Memory B cell (primary cell): Measurements from ENCODE around the gene PDHX.
"Not testable (repeated sequence)": the region's sequence is repeated elsewhere in the genome, so short reads cannot be mapped to it uniquely, and the experiment has no call there.

Experiments used
- ATAC-seq: fragments of 150-1000 bp; cut with Tn5 transposase; 2 replicates; pipeline ENCODE4 v1.10.0; 2021; ENCODE audit warnings: low read depth, mild to moderate bottlenecking, moderate library complexity
- DNase-seq, 2 donors: peaks; one replicate each; pipeline ENCODE4 v3.0.0; 2022; ENCODE audit warnings: low spot score in 2 of 2
- H3K27ac Mint-ChIP-seq: one replicate; pipeline ENCODE4 v1.8.0; 2022; ENCODE audit warnings: mild to moderate bottlenecking, moderate library complexity, mixed read lengths
- H3K27me3 Mint-ChIP-seq: one replicate; pipeline ENCODE4 v1.8.0; 2022; ENCODE audit warnings: mixed read lengths
- H3K36me3 Mint-ChIP-seq: one replicate; pipeline ENCODE4 v1.8.0; 2022; ENCODE audit warnings: mild to moderate bottlenecking, mixed read lengths
- H3K4me1 Mint-ChIP-seq: one replicate; pipeline ENCODE4 v1.8.0; 2022; ENCODE audit warnings: mixed read lengths
- H3K4me3 Mint-ChIP-seq: one replicate; pipeline ENCODE4 v1.8.0; 2022; ENCODE audit warnings: mild to moderate bottlenecking, moderate library complexity, mixed read lengths
- H3K9me3 Mint-ChIP-seq: one replicate; pipeline ENCODE4 v1.8.0; 2022; ENCODE audit warnings: mixed read lengths

Gene PDHX

GRCh38 chr11:34916015-34916842 is at the start of gene PDHX, which contains the start of gene APIP:
PDHX (plus strand) TSS chr11:34916618; CDS start chr11:34916656, 38 bp downstream.
APIP (minus strand) TSS chr11:34916379; CDS start chr11:34916284, 95 bp downstream.
- DNase-seq: peak; percentile 83 to 89
- peak within 1 kb of the TSS; percentile 99 for H3K27ac Mint-ChIP-seq
- ATAC-seq: peak; percentile 82
- H3K4me1 Mint-ChIP-seq: peaks cover 19% of the 10 kb centered on the region
- peaks cover 9% of the 10 kb centered on the region for H3K36me3 Mint-ChIP-seq
- peak within 1 kb of the TSS; percentile 95 for H3K4me3 Mint-ChIP-seq
- H3K9me3 Mint-ChIP-seq: no peaks in the 10 kb centered on the region
- no peaks in the 10 kb centered on the region for H3K27me3 Mint-ChIP-seq

GRCh38 chr11:34869425-34869824 is 47.0 kb upstream of the PDHX start:
- ATAC-seq (no peak), DNase-seq (no peak)
- Mint-ChIP-seq H3K27me3 (no peaks in the 10 kb centered on the region), H3K4me3 (no peak overlapping the region), H3K36me3 (peaks cover 2% of the 10 kb centered on the region), H3K9me3 (no peaks in the 10 kb centered on the region), H3K4me1 (peaks cover 4% of the 10 kb centered on the region), H3K27ac (no peak overlapping the region)

- H3K27me3 Mint-ChIP-seq: no peaks in the 10 kb centered on the region
- no peak overlapping the region for H3K27ac Mint-ChIP-seq
Observed at GRCh38 chr11:34870548-34871196, 45.7 kb upstream of the PDHX start.

GRCh38 chr11:34874202-34874601 is 42.2 kb upstream of the PDHX start:
- ATAC-seq (no peak), DNase-seq (no peak)
- H3K27ac Mint-ChIP-seq: no peak overlapping the region
- H3K9me3 Mint-ChIP-seq: no peaks in the 10 kb centered on the region
- H3K27me3 Mint-ChIP-seq: no peaks in the 10 kb centered on the region
- H3K4me3 Mint-ChIP-seq: no peak overlapping the region
- peaks cover 8% of the 10 kb centered on the region for H3K36me3 Mint-ChIP-seq
- peaks cover 2% of the 10 kb centered on the region for H3K4me1 Mint-ChIP-seq

More at GRCh38 chr11:34870548-34871196, 45.7 kb upstream of the PDHX start:
- H3K4me3 Mint-ChIP-seq: no peak overlapping the region
- H3K9me3 Mint-ChIP-seq: no peaks in the 10 kb centered on the region
- H3K4me1 Mint-ChIP-seq: peaks cover 2% of the 10 kb centered on the region
- DNase-seq: no peak
- no peak for ATAC-seq
- H3K36me3 Mint-ChIP-seq: peaks cover 5% of the 10 kb centered on the region

- no peaks in the 10 kb centered on the region for H3K4me1 Mint-ChIP-seq
- peaks cover 2% of the 10 kb centered on the region for H3K9me3 Mint-ChIP-seq
- H3K36me3 Mint-ChIP-seq: peaks cover 19% of the 10 kb centered on the region
- H3K27me3 Mint-ChIP-seq: no peaks in the 10 kb centered on the region
- ATAC-seq (no peak), DNase-seq (no peak)
- H3K4me3 Mint-ChIP-seq: no peak overlapping the region
- H3K27ac Mint-ChIP-seq: no peak overlapping the region
Observed at GRCh38 chr11:34877375-34877975, 38.9 kb upstream of the PDHX start.

GRCh38 chr11:34881900-34882299 is 34.5 kb upstream of the PDHX start:
- Mint-ChIP-seq H3K27me3 (no peaks in the 10 kb centered on the region), H3K36me3 (peaks cover 26% of the 10 kb centered on the region), H3K4me3 (no peak overlapping the region), H3K27ac (no peak overlapping the region), H3K9me3 (peaks cover 2% of the 10 kb centered on the region), H3K4me1 (no peaks in the 10 kb centered on the region)
- DNase-seq (no peak), ATAC-seq (no peak)

- Mint-ChIP-seq H3K9me3 (peaks cover 2% of the 10 kb centered on the region), H3K4me1 (no peaks in the 10 kb centered on the region), H3K27ac (no peak overlapping the region), H3K36me3 (peaks cover 24% of the 10 kb centered on the region), H3K4me3 (no peak overlapping the region), H3K27me3 (no peaks in the 10 kb centered on the region)
- ATAC-seq: no peak
- no peak for DNase-seq
Observed at GRCh38 chr11:34886609-34887008, 29.8 kb upstream of the PDHX start.

GRCh38 chr11:34887260-34887659 is 29.2 kb upstream of the PDHX start:
- Mint-ChIP-seq H3K9me3 (no peaks in the 10 kb centered on the region), H3K4me1 (no peaks in the 10 kb centered on the region), H3K27ac (no peak overlapping the region), H3K36me3 (peaks cover 18% of the 10 kb centered on the region), H3K27me3 (no peaks in the 10 kb centered on the region), H3K4me3 (no peak overlapping the region)
- ATAC-seq: no peak
- no peak for DNase-seq

GRCh38 chr11:34890089-34890488 is 26.3 kb upstream of the PDHX start:
- no peaks in the 10 kb centered on the region for H3K27me3 Mint-ChIP-seq
- peaks cover 8% of the 10 kb centered on the region for H3K36me3 Mint-ChIP-seq
- DNase-seq (no peak), ATAC-seq (no peak)
- H3K9me3 Mint-ChIP-seq: no peaks in the 10 kb centered on the region
- H3K27ac Mint-ChIP-seq: no peak overlapping the region
- no peak overlapping the region for H3K4me3 Mint-ChIP-seq
- no peaks in the 10 kb centered on the region for H3K4me1 Mint-ChIP-seq

- ATAC-seq (no peak), DNase-seq (no peak)
- Mint-ChIP-seq H3K9me3 (no peaks in the 10 kb centered on the region), H3K4me1 (no peaks in the 10 kb centered on the region), H3K36me3 (peaks cover 5% of the 10 kb centered on the region), H3K4me3 (no peak overlapping the region), H3K27ac (no peak overlapping the region), H3K27me3 (no peaks in the 10 kb centered on the region)
Observed at GRCh38 chr11:34890812-34891211, 25.6 kb upstream of the PDHX start.

- Mint-ChIP-seq H3K4me3 (no peak overlapping the region), H3K27ac (no peak overlapping the region), H3K27me3 (no peaks in the 10 kb centered on the region), H3K36me3 (peaks cover 11% of the 10 kb centered on the region), H3K4me1 (no peaks in the 10 kb centered on the region), H3K9me3 (peaks cover 5% of the 10 kb centered on the region)
- DNase-seq (no peak), ATAC-seq (no peak)
Observed at GRCh38 chr11:34891611-34892010, 24.8 kb upstream of the PDHX start.

- H3K9me3 Mint-ChIP-seq: peaks cover 7% of the 10 kb centered on the region
- DNase-seq: no peak
- H3K36me3 Mint-ChIP-seq: peaks cover 9% of the 10 kb centered on the region
- H3K4me1 Mint-ChIP-seq: no peaks in the 10 kb centered on the region
- ATAC-seq: no peak
- H3K27me3 Mint-ChIP-seq: no peaks in the 10 kb centered on the region
- no peak overlapping the region for H3K4me3 Mint-ChIP-seq
- H3K27ac Mint-ChIP-seq: no peak overlapping the region
Observed at GRCh38 chr11:34893416-34893815, 23.0 kb upstream of the PDHX start.

GRCh38 chr11:34896191-34896590 is 20.2 kb upstream of the PDHX start:
- not testable (repeated sequence) for H3K4me3 Mint-ChIP-seq, H3K27me3 Mint-ChIP-seq, DNase-seq, H3K4me1 Mint-ChIP-seq, ATAC-seq, H3K27ac Mint-ChIP-seq
- peaks cover 21% of the 10 kb centered on the region for H3K36me3 Mint-ChIP-seq
- H3K9me3 Mint-ChIP-seq: peaks cover 13% of the 10 kb centered on the region

- ATAC-seq: no peak
- H3K9me3 Mint-ChIP-seq: peaks cover 13% of the 10 kb centered on the region
Observed at GRCh38 chr11:34897171-34897870, 19.1 kb upstream of the PDHX start.

More at GRCh38 chr11:34897171-34897870, 19.1 kb upstream of the PDHX start:
- Mint-ChIP-seq H3K27ac (no peak overlapping the region), H3K4me3 (no peak overlapping the region), H3K4me1 (no peaks in the 10 kb centered on the region), H3K36me3 (peaks cover 25% of the 10 kb centered on the region), H3K27me3 (no peaks in the 10 kb centered on the region)
- no peak for DNase-seq
